H1 (cell line): ENCODE measurements around the gene DTWD2. TPM values are rescaled to one million over a fixed set of nuclear protein-coding genes. Genes with fewer than 3 reads are reported as not detected.

Source experiments
- CTCF ChIA-PET: fragments of 300-600 bp; sonication (Branson Sonifier 250); formaldehyde crosslinking; loops from one replicate; lab custom pipeline; 2021; ENCODE audit not compliant: partially characterized antibody; lab: Charles Lee
- POLR2A ChIA-PET: fragments of 300-600 bp; sonication (Branson Sonifier 250); formaldehyde crosslinking; loops from one replicate; lab custom pipeline; 2021; ENCODE audit warnings: inconsistent platforms; ENCODE audit not compliant: partially characterized antibody; lab: Charles Lee
- DNase-seq, 2 experiments: peaks; one replicate each; pipeline versions ENCODE4 v3.0.0 to v3.0.0-alpha.2; 2010 to 2022; ENCODE audit warnings: low spot score in 2 of 2, low read depth in 1 of 2, mixed read lengths in 1 of 2
- FAIRE-seq: peaks from 2 replicates; lab custom pipeline; 2011; peaks lifted over from hg19 to GRCh38; lab: Jason Lieb, UNC
- H2AFZ ChIP-seq: 2 replicates; pipeline ENCODE4 v1.8.1; 2012; ENCODE audit warnings: low read length, inconsistent platforms
- H2AK5ac ChIP-seq: 2 replicates; pipeline ENCODE4 v1.6.1; 2013; ENCODE audit warnings: low read depth, low read length
- H2BK120ac ChIP-seq: replicated peaks from 2 replicates; pipeline ENCODE3; 2013; ENCODE audit warnings: low read depth, low read length, inconsistent platforms
- H2BK12ac ChIP-seq: 2 replicates; pipeline ENCODE4 v1.6.1; 2013; ENCODE audit warnings: low read depth, low read length
- H2BK15ac ChIP-seq: 2 replicates; pipeline ENCODE4 v1.6.1; 2013; ENCODE audit warnings: low read length
- H2BK20ac ChIP-seq: 2 replicates; pipeline ENCODE4 v1.6.1; 2013; ENCODE audit warnings: low read length
- H2BK5ac ChIP-seq: 2 replicates; pipeline ENCODE4 v1.6.1; 2013; ENCODE audit warnings: low read depth, low read length
- H3K14ac ChIP-seq: 2 replicates; pipeline ENCODE4 v1.6.1; 2013; ENCODE audit warnings: inconsistent platforms; ENCODE audit not compliant: insufficient read length
- H3K18ac ChIP-seq: 2 replicates; pipeline ENCODE4 v1.6.1; 2013; ENCODE audit warnings: low read length; ENCODE audit errors: extremely low read depth
- H3K23ac ChIP-seq: 2 replicates; pipeline ENCODE4 v1.6.1; 2013; ENCODE audit warnings: inconsistent platforms; ENCODE audit not compliant: insufficient read length
- H3K23me2 ChIP-seq: 2 replicates; pipeline ENCODE4 v1.6.1; 2013; ENCODE audit warnings: low read depth, low read length
- H3K27ac ChIP-seq: 2 replicates; pipeline ENCODE4 v1.6.1; 2011; ENCODE audit warnings: low read depth, low read length, inconsistent platforms
- H3K27me3 ChIP-seq, 4 experiments: replicated peaks in 1 of 4; 1 replicate in 1 of 4; 2 replicates in 3 of 4; pipeline versions ENCODE4 v1.6.1 to v1.8.1; 2011 to 2013; ENCODE audit warnings: low read length in 3 of 4, mild to moderate bottlenecking in 3 of 4, inconsistent platforms in 2 of 4, mixed read lengths in 2 of 4, moderate library complexity in 1 of 4; ENCODE audit not compliant: control insufficient read depth in 3 of 4, insufficient read depth in 3 of 4; ENCODE audit errors: extremely low read depth in 1 of 4
- H3K36me3 ChIP-seq, 4 experiments: 2 replicates each; pipeline versions ENCODE4 v1.6.1 to v1.8.1; 2011 to 2013; ENCODE audit warnings: mild to moderate bottlenecking in 4 of 4, low read length in 3 of 4, moderate library complexity in 2 of 4, control low read depth in 1 of 4, inconsistent platforms in 1 of 4; ENCODE audit not compliant: insufficient read depth in 4 of 4, control insufficient read depth in 2 of 4
- H3K4ac ChIP-seq: replicated peaks from 2 replicates; pipeline ENCODE3; 2013; ENCODE audit warnings: low read length, low read depth, mixed read lengths, inconsistent platforms; ENCODE audit not compliant: insufficient read length
- H3K4me1 ChIP-seq, 4 experiments: replicated peaks in 1 of 4; 1 replicate in 1 of 4; 2 replicates in 3 of 4; pipeline versions ENCODE4 v1.6.1 to v1.8.1; 2011 to 2013; ENCODE audit warnings: low read length in 3 of 4, inconsistent platforms in 2 of 4, mixed read lengths in 1 of 4; ENCODE audit not compliant: insufficient read depth in 4 of 4, control insufficient read depth in 3 of 4
- H3K4me2 ChIP-seq, 2 experiments: 2 replicates each; pipeline versions ENCODE4 v1.6.1 to v1.8.1; 2011 to 2013; ENCODE audit warnings: low read depth in 2 of 2, low read length in 2 of 2, control low read depth in 1 of 2, inconsistent platforms in 1 of 2, mild to moderate bottlenecking in 1 of 2; ENCODE audit not compliant: insufficient read depth in 1 of 2
- H3K4me3 ChIP-seq, 4 experiments: fragments of 200-600, 300-600 bp in 1 of 4; sonication (generic), shearing (Covaris generic), sonication (Bioruptor Twin) in 1 of 4; 2 replicates each; pipeline versions ENCODE4 v1.5.1 to v1.8.1; 2011 to 2016; ENCODE audit warnings: low read length in 4 of 4, low read depth in 3 of 4, control low read depth in 2 of 4, inconsistent platforms in 2 of 4, mild to moderate bottlenecking in 2 of 4, mixed read lengths in 1 of 4, moderate library complexity in 1 of 4; ENCODE audit not compliant: insufficient read depth in 2 of 4; ENCODE audit errors: extremely low read depth in 1 of 4
- H3K56ac ChIP-seq: replicated peaks from 2 replicates; pipeline ENCODE3; 2013; ENCODE audit warnings: low read depth, mild to moderate bottlenecking, mixed read lengths, low read length, inconsistent platforms; ENCODE audit not compliant: insufficient read length
- H3K79me1 ChIP-seq: 2 replicates; pipeline ENCODE4 v1.6.1; 2013; ENCODE audit warnings: low read depth, low read length, control low read depth
- H3K79me2 ChIP-seq, 2 experiments: 2 replicates each; pipeline versions ENCODE4 v1.6.1 to v1.8.1; 2012 to 2013; ENCODE audit warnings: low read length in 2 of 2, mild to moderate bottlenecking in 2 of 2, inconsistent platforms in 1 of 2; ENCODE audit not compliant: insufficient read depth in 2 of 2, control insufficient read depth in 1 of 2
- H3K9ac ChIP-seq, 4 experiments: replicated peaks in 1 of 4; 1 replicate in 1 of 4; 2 replicates in 3 of 4; pipeline versions ENCODE4 v1.6.1 to v1.8.1; 2011 to 2013; ENCODE audit warnings: low read depth in 3 of 4, low read length in 3 of 4, control low read depth in 2 of 4, mild to moderate bottlenecking in 2 of 4, moderate library complexity in 2 of 4, inconsistent platforms in 1 of 4; ENCODE audit errors: extremely low read depth in 1 of 4
- H3K9me3 ChIP-seq, 2 experiments: 2 replicates each; pipeline versions ENCODE4 v1.6.1 to v1.8.1; 2012 to 2013; ENCODE audit warnings: mild to moderate bottlenecking in 2 of 2, moderate library complexity in 2 of 2, control low read depth in 1 of 2, inconsistent platforms in 1 of 2, low read depth in 1 of 2, low read length in 1 of 2, mixed read lengths in 1 of 2; ENCODE audit not compliant: insufficient read depth in 2 of 2
- H4K20me1 ChIP-seq, 2 experiments: replicated peaks in 1 of 2; 2 replicates each; pipeline versions ENCODE3 to v1.8.1; 2011 to 2013; ENCODE audit warnings: inconsistent platforms in 2 of 2, low read length in 2 of 2, mild to moderate bottlenecking in 1 of 2; ENCODE audit not compliant: insufficient read depth in 2 of 2, control insufficient read depth in 1 of 2
- H4K5ac ChIP-seq: 2 replicates; pipeline ENCODE4 v1.6.1; 2013; ENCODE audit warnings: low read length, low read depth, mixed read lengths, inconsistent platforms; ENCODE audit not compliant: insufficient read length
- H4K8ac ChIP-seq: 2 replicates; pipeline ENCODE4 v1.8.0; 2013; ENCODE audit warnings: mild to moderate bottlenecking, moderate library complexity, low read length, inconsistent platforms; ENCODE audit not compliant: insufficient read depth; ENCODE audit errors: extremely low read depth
- H4K91ac ChIP-seq: replicated peaks from 2 replicates; pipeline ENCODE3; 2013; ENCODE audit warnings: low read length, mixed read lengths, inconsistent platforms; ENCODE audit not compliant: insufficient read length
- ATF2 ChIP-seq: IDR thresholded peaks from 2 replicates; pipeline ENCODE4 v1.6.1; 2012; ENCODE audit warnings: low read length, inconsistent platforms
- BRCA1 ChIP-seq: IDR thresholded peaks from 2 replicates; pipeline ENCODE4 v1.6.1; 2012; ENCODE audit warnings: low read depth, low read length, improper control_type of control experiment
- E2F6 ChIP-seq: IDR thresholded peaks from 2 replicates; pipeline ENCODE4 v1.6.1; 2012; ENCODE audit warnings: inconsistent platforms
- EGR1 ChIP-seq: IDR thresholded peaks from 2 replicates; pipeline ENCODE4 v1.6.1; 2011; ENCODE audit warnings: low read depth, low read length, borderline replicate concordance
- RBBP5 ChIP-seq: IDR thresholded peaks from 2 replicates; pipeline ENCODE4 v1.7.1; 2012; ENCODE audit warnings: low read depth, mild to moderate bottlenecking, inconsistent platforms, low read length, moderate library complexity, borderline replicate concordance
- SIN3A ChIP-seq, 2 experiments: IDR thresholded peaks in 1 of 2; conservative IDR thresholded peaks in 1 of 2; 2 replicates each; pipeline ENCODE4 v1.6.1; 2011 to 2012; ENCODE audit warnings: low read length in 2 of 2, improper control_type of control experiment in 1 of 2, low read depth in 1 of 2, mild to moderate bottlenecking in 1 of 2
- SIRT6 ChIP-seq: IDR thresholded peaks from one replicate; pipeline ENCODE4 v1.7.1; 2012; ENCODE audit warnings: low read length, inconsistent platforms
- SRF ChIP-seq: IDR thresholded peaks from 2 replicates; pipeline ENCODE4 v1.6.1; 2011; ENCODE audit warnings: mild to moderate bottlenecking, low read depth, low read length, moderate library complexity
- TAF7 ChIP-seq: optimal IDR thresholded peaks from 2 replicates; pipeline ENCODE3; 2011; ENCODE audit warnings: low read depth, mild to moderate bottlenecking, inconsistent platforms, low read length, moderate library complexity, borderline replicate concordance
- TEAD4 ChIP-seq: IDR thresholded peaks from 2 replicates; pipeline ENCODE4 v1.6.1; 2012; ENCODE audit warnings: low read depth, low read length, inconsistent platforms, mixed read lengths
- WGBS, 2 experiments: shearing (Covaris generic) in 1 of 2; methylation state at CpG; one replicate each; pipeline versions ENCODE4 v1.1.6 to v1.1.7; 2013 to 2015; ENCODE audit warnings: low lambda C conversion rate in 2 of 2, mixed read lengths in 2 of 2, inconsistent platforms in 1 of 2, low coverage in 1 of 2, missing lambda C conversion rate in 1 of 2; ENCODE audit not compliant: insufficient replicate concordance in 2 of 2, insufficient coverage in 1 of 2, insufficient read length in 1 of 2; ENCODE audit errors: extremely low coverage in 1 of 2, missing lambda C conversion rate in 1 of 2; 5-methylcytosine and 5-hydroxymethylcytosine counted together
- polyA plus RNA-seq, 7 experiments: library from polyadenylated mRNA; depleted of rRNA in 3 of 7; stranded (reverse) in 5 of 7; unstranded in 2 of 7; fragments of >200 nt in 5 of 7; fragments of 200-250 nt in 2 of 7; gene quantifications; 1 replicate in 5 of 7; 2 replicates in 1 of 7; 4 replicates in 1 of 7; pipeline versions ENCODE4 v1.2.1 to v1.2.3, GENCODE V29; 2011 to 2013; ENCODE audit warnings: missing spikeins in 2 of 7, mixed read lengths in 2 of 7
- total RNA-seq: library from RNA; stranded (reverse); fragmentation: NEBNext Ultra II Directional; extraction: Animal tissue kit (Norgen Biotek cat#: 25700); gene quantifications from 2 replicates; pipeline ENCODE4 v1.2.1, GENCODE V29; 2021
- TF ChIP-seq, protein P1 (sequence below): IDR thresholded peaks from 2 replicates; pipeline ENCODE4 v1.6.1; 2011; ENCODE audit warnings: low read depth, mild to moderate bottlenecking, low read length; ENCODE audit not compliant: insufficient read depth

The DTWD2 gene
- total and polyA plus RNA-seq, 2 of the 8 experiments (the other 6 are each of a cell fraction or from before 2014, with no cell fraction given) = 4.3 to 17.1 TPM

- no peaks in the 10 kb centered on the region for H3K79me1 ChIP-seq
- H4K5ac ChIP-seq = no peak overlapping the region
- no peak overlapping the region for H3K14ac ChIP-seq
- ChIA-PET POLR2A (no interaction called here), CTCF (no interaction called here)
- no peak overlapping the region for H2BK15ac ChIP-seq
- no peak overlapping the region for H3K9ac ChIP-seq
- H3K4me3 ChIP-seq = no peak overlapping the region
- H2AK5ac ChIP-seq = no peak overlapping the region
- no peaks in the 10 kb centered on the region for H3K23me2 ChIP-seq
- H3K9me3 ChIP-seq = 0 out of 4 replicates have a peak, but pooled peaks cover 0 to 2% of the 10 kb centered on the region in 2 experiments
- no peak overlapping the region for H2BK5ac ChIP-seq
- H2BK20ac ChIP-seq = no peak overlapping the region
- no peak overlapping the region for H3K56ac ChIP-seq
- no peak overlapping the region; the same call in 1 of the 2 replicates for H2AFZ ChIP-seq
- no peaks in the 10 kb centered on the region for H4K20me1 ChIP-seq
- FAIRE-seq (no peak), DNase-seq (no peak)
- no peak overlapping the region for H3K4me2 ChIP-seq
- H3K4ac ChIP-seq = no peak overlapping the region
- no peaks in the 10 kb centered on the region; a peak in 2 of 7 replicates for H3K4me1 ChIP-seq
- H3K18ac ChIP-seq = peak overlapping the region; percentile 39; the same call in 1 of the 2 replicates
- WGBS, 2 experiments = 87% methylated on average over 2 of the region's 2 CpGs; no CpG with 5 or more reads in 1 of the 2 experiments
- no peak overlapping the region for H3K23ac ChIP-seq
- H4K91ac ChIP-seq = no peak overlapping the region
- H2BK12ac ChIP-seq = no peak overlapping the region
- no peak overlapping the region for H4K8ac ChIP-seq
- no peaks in the 10 kb centered on the region for H3K36me3 ChIP-seq
- no peaks in the 10 kb centered on the region for H3K27me3 ChIP-seq
- no peak overlapping the region for H2BK120ac ChIP-seq
- H3K79me2 ChIP-seq = no peaks in the 10 kb centered on the region
- H3K27ac ChIP-seq = no peak overlapping the region
- TF ChIP-seq SIRT6 (no peak), E2F6 (no peak), RBBP5 (no peak), TEAD4 (no peak), SRF (no peak), BRCA1 (no peak), EGR1 (no peak), ATF2 (no peak), TAF7 (no peak), SIN3A (conservative IDR thresholded peaks at IDR 0.05 in 1 of 2, IDR thresholded peaks at IDR 0.05 in 1 of 2; ENCODE audit: low read depth in 1 of 2, low read length in 2 of 2) (no peak)
- TF ChIP-seq, protein P1, sequence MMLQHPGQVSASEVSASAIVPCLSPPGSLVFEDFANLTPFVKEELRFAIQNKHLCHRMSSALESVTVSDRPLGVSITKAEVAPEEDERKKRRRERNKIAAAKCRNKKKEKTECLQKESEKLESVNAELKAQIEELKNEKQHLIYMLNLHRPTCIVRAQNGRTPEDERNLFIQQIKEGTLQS = no peak
Observed at GRCh38 chr5:118883362-118883761, 105.0 kb downstream of the DTWD2 start.
